Mucosa of stomach (tissue), 1 donor: ENCODE measurements around the gene C1GALT1.
"Not testable (repeated sequence)": the region's sequence is repeated elsewhere in the genome, so short reads cannot be mapped to it uniquely, and the experiment has no call there.

ENCODE experiments used
- H3K27me3 ChIP-seq: one replicate; pipeline ENCODE4 v1.7.0; 2013; ENCODE audit warnings: mild to moderate bottlenecking, low read length; ENCODE audit not compliant: control insufficient read depth, insufficient read depth
- H3K36me3 ChIP-seq: one replicate; pipeline ENCODE4 v1.7.0; 2013; ENCODE audit warnings: low read length; ENCODE audit not compliant: control insufficient read depth, insufficient read depth
- H3K4me1 ChIP-seq: one replicate; pipeline ENCODE4 v1.7.0; 2013; ENCODE audit warnings: mild to moderate bottlenecking, low read length; ENCODE audit not compliant: control insufficient read depth, insufficient read depth
- H3K4me3 ChIP-seq: one replicate; pipeline ENCODE4 v1.7.0; 2013; ENCODE audit warnings: low read length
- H3K9ac ChIP-seq: one replicate; pipeline ENCODE4 v1.7.0; 2013; ENCODE audit warnings: mild to moderate bottlenecking, low read length, moderate library complexity
- H3K9me3 ChIP-seq: one replicate; pipeline ENCODE4 v1.7.0; 2013; ENCODE audit warnings: mild to moderate bottlenecking, low read length, moderate library complexity; ENCODE audit not compliant: control insufficient read depth
- donor health status: Pancreatic carcinoma.

Gene C1GALT1

GRCh38 chr7:7182156-7183060 lies at the start of gene C1GALT1:
Gene C1GALT1, plus strand, starts transcription at chr7:7182544. Its CDS starts 51,776 bp downstream, at chr7:7234320.
- H3K4me3 ChIP-seq = peak within 1 kb of the TSS; percentile 79
- no peaks in the 10 kb centered on the region for H3K36me3 ChIP-seq
- no peaks in the 10 kb centered on the region for H3K9me3 ChIP-seq
- peaks cover 23% of the 10 kb centered on the region for H3K4me1 ChIP-seq
- H3K27me3 ChIP-seq = no peaks in the 10 kb centered on the region
- H3K9ac ChIP-seq = peak within 1 kb of the TSS; percentile 89

DNA sequence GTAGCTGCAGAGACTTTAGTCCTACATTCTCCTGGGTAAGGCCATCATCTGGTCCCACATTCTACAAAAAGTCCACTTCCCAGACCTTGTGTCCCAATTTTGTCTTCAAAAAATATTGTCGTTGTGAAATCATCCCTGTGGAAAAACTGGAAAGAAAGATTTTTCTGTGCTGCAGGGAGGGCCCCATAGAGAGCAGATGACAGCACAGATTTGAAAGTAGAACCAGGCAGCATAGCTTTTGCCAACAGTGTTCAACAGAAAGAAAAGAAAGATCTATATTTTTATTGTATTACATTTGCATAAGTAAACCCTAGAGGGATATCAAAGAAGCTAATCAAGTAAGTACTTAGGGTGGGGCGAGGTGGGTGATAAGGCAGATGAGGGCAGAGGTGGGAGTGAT lies 48.3 kb upstream of the C1GALT1 start:
- Histone ChIP-seq H3K4me3 (no peak overlapping the region), H3K27me3 (no peaks in the 10 kb centered on the region), H3K36me3 (no peaks in the 10 kb centered on the region), H3K9me3 (no peaks in the 10 kb centered on the region), H3K9ac (no peak overlapping the region), H3K4me1 (peaks cover 34% of the 10 kb centered on the region)

GRCh38 chr7:7135074-7135473 lies 47.3 kb upstream of the C1GALT1 start:
- Histone ChIP-seq H3K27me3 (no peaks in the 10 kb centered on the region), H3K4me1 (peaks cover 34% of the 10 kb centered on the region), H3K9ac (no peak overlapping the region), H3K4me3 (no peak overlapping the region), H3K36me3 (no peaks in the 10 kb centered on the region), H3K9me3 (no peaks in the 10 kb centered on the region)

DNA sequence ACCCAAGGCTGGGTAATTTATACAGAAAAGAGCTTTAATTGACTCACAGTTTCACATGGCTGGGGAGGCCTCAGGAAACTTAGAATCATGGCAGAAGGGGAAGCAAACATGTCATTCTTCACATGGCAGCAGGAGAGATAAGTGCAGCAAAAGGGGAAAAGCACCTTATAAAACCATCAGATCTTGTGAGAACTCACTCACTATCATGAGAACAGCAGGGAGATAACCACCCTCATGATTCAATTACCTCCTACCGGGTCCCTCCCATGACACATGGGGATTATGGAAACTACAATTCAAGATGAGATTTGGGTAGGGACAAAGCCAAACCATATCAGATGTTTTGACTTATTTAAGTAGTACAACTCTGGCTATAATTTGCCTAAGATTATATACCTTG lies 46.4 kb upstream of the C1GALT1 start:
- not testable (repeated sequence) for H3K36me3 ChIP-seq, H3K9ac ChIP-seq, H3K4me3 ChIP-seq, H3K9me3 ChIP-seq, H3K27me3 ChIP-seq
- H3K4me1 ChIP-seq = peaks cover 34% of the 10 kb centered on the region

DNA sequence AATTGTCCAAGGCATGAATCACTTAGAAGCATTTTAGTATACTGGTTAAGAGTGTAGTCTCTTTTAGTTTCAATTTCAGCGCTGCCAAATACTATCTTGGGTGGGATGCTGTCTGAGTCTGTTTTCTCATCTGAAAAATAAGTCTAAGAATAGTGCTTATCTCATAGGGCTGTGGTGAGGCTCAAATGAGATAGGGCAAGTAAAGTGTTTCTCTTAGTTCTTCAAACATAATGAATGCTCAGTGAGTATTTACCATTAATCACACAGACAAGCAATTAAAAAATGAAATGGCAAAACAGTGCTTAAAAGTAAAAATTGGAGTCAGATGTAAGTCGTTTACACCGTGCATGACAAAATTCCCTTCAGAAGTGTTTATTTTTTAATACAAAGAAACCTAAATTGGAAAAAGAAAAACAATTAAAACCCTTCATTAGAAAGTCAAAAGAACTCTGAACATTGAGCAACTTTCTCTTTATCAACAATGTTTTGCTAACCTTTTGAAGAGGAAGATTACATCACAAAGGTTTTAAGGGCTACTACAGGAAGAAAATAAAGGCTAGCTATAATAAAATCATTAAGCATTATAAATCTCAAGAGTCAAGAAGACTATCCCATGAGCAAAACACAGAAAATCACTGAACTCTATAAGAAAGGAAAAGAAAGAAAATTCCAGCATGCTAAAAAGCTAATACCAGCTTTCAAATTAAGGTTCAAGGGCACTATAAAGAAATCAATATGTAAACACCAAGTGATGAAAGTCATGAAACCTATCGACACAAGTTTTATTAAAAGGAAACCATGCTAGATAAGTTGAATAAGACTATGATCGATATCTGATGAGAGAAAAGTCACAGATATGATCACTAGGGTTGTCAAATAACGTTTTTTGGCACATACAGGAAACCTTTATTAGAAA lies 45.6 kb upstream of the C1GALT1 start:
- H3K4me3 ChIP-seq = no peak overlapping the region
- H3K36me3 ChIP-seq = no peaks in the 10 kb centered on the region

GRCh38 chr7:7138897-7139296 lies 43.4 kb upstream of the C1GALT1 start:
- peaks cover 18% of the 10 kb centered on the region for H3K4me1 ChIP-seq
- no peak overlapping the region for H3K4me3 ChIP-seq
- no peak overlapping the region for H3K9ac ChIP-seq
- no peaks in the 10 kb centered on the region for H3K27me3 ChIP-seq
- H3K36me3 ChIP-seq = no peaks in the 10 kb centered on the region
- H3K9me3 ChIP-seq = no peaks in the 10 kb centered on the region

More for the DNA sequence above, 45.6 kb upstream of the C1GALT1 start:
- Histone ChIP-seq H3K9me3 (no peaks in the 10 kb centered on the region), H3K9ac (no peak overlapping the region), H3K4me1 (peaks cover 34% of the 10 kb centered on the region), H3K27me3 (no peaks in the 10 kb centered on the region)

DNA sequence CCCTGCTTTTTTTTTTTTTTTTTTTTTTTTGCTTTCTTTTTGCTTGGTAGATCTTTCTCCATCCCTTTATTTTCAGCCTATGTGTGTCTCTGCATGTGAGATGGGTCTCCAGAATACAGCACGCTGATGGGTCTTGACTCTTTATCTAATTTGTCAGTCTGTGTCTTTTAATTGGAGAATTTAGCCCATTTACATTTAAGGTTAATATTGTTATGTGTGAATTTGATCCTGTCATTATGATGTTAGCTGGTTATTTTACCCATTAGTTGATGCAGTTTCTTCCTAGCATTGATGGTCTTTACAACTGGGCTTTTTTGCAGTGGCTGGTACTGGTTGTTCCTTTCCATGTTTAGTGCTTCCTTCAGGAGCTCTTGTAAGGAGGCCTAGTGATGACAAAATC lies 38.9 kb upstream of the C1GALT1 start:
- not testable (repeated sequence) for H3K36me3 ChIP-seq, H3K9me3 ChIP-seq, H3K9ac ChIP-seq, H3K4me1 ChIP-seq, H3K4me3 ChIP-seq, H3K27me3 ChIP-seq

GRCh38 chr7:7145151-7145550 lies 37.2 kb upstream of the C1GALT1 start:
- H3K9ac ChIP-seq, H3K27me3 ChIP-seq: not testable (repeated sequence)

GRCh38 chr7:7146837-7147236 lies 35.5 kb upstream of the C1GALT1 start:
- peaks cover 8% of the 10 kb centered on the region for H3K4me1 ChIP-seq
- H3K9me3 ChIP-seq = no peaks in the 10 kb centered on the region
- no peak overlapping the region for H3K4me3 ChIP-seq
- H3K36me3 ChIP-seq = no peaks in the 10 kb centered on the region
- no peak overlapping the region for H3K9ac ChIP-seq
- H3K27me3 ChIP-seq = no peaks in the 10 kb centered on the region

More at GRCh38 chr7:7145151-7145550, 37.2 kb upstream of the C1GALT1 start:
- H3K4me1 ChIP-seq, H3K9me3 ChIP-seq, H3K36me3 ChIP-seq, H3K4me3 ChIP-seq: not testable (repeated sequence)

DNA sequence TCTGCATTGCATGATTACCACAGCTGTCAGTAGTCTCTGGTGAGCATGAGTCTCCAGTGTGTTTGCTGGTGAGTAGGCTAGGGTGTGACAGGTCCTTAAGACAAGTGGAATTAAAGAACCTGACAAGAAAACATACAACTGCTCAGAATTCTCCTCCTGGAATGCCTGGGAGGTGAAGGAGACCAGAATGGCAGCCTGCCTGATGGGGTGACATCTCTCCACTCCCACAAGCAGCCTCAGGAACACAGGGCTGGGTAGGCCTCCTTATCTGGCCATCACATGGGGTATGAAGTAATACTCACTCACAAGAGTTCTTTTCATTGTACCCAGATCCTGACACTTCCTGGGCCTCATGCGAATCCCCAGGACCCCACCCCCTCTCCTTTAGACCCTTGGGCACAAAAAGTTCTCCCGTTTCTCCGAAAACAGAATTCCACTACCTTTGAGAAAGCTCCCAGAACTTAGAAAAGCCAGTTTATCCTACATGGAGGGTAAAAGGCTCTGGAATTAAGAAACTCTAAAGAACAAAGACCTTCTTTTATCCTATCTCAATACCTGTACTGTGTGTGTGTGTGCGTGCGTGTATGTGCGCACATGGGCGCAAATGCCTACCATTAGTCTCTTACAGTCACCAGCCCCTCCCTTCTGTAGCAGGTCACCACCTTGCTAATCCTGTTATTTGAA lies 33.4 kb upstream of the C1GALT1 start:
- Histone ChIP-seq H3K36me3 (no peaks in the 10 kb centered on the region), H3K4me1 (peaks cover 8% of the 10 kb centered on the region), H3K9ac (no peak overlapping the region), H3K27me3 (no peaks in the 10 kb centered on the region), H3K9me3 (no peaks in the 10 kb centered on the region), H3K4me3 (no peak overlapping the region)

- H3K27me3 ChIP-seq = no peaks in the 10 kb centered on the region
- no peak overlapping the region for H3K9ac ChIP-seq
- no peaks in the 10 kb centered on the region for H3K9me3 ChIP-seq
- peaks cover 8% of the 10 kb centered on the region for H3K4me1 ChIP-seq
- no peaks in the 10 kb centered on the region for H3K36me3 ChIP-seq
- H3K4me3 ChIP-seq = no peak overlapping the region
Observed at GRCh38 chr7:7151285-7151684, 31.1 kb upstream of the C1GALT1 start.
